Measurements from ENCODE around the gene DHRS3.

DHRS3 gene

DNA sequence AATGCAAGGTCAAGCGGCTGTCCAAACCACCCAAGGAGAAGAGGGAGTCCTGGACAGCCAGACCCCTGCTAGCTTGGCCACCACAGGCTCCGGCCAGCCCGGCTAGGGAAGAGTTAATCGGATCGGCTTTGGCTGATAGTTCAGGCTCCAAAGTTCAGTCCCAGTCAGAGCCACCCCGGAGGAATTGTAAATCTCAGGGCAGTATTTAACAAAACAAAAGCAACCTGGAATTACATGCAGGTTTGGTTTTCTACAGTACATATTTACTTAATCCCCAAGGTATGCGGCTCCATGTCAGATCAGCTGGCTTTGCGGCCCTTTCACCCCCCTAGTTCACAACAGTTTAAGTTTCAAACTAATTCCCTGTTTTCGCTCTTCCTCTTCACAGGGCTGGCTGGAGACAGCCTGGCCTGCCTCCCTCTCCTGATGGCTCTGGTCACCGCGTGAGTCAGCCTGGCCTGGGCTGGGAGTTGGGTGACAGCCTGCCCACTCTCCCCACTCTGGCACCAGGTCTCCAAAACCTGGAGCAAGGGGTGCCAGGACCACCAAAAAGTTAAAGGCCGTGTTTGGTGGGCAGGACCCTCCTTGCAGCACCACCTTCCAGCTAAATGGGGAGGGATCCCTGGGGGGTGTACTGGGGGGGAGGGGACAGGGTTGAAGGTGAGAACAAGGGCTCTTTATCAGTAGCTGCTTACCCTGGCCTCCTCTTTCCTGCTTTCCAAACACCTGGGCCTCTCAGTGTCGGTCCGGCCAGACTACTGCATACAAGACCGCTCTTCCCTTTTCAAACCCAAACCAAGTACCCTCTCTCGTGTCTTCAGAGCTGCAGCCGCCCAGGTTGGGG lies 1.9 kb downstream of the DHRS3 start:
- no peak for DNase-seq

- no peak for DNase-seq
Measured at GRCh38 chr1:12615159-12615864, 2.7 kb downstream of the DHRS3 start.

DNA sequence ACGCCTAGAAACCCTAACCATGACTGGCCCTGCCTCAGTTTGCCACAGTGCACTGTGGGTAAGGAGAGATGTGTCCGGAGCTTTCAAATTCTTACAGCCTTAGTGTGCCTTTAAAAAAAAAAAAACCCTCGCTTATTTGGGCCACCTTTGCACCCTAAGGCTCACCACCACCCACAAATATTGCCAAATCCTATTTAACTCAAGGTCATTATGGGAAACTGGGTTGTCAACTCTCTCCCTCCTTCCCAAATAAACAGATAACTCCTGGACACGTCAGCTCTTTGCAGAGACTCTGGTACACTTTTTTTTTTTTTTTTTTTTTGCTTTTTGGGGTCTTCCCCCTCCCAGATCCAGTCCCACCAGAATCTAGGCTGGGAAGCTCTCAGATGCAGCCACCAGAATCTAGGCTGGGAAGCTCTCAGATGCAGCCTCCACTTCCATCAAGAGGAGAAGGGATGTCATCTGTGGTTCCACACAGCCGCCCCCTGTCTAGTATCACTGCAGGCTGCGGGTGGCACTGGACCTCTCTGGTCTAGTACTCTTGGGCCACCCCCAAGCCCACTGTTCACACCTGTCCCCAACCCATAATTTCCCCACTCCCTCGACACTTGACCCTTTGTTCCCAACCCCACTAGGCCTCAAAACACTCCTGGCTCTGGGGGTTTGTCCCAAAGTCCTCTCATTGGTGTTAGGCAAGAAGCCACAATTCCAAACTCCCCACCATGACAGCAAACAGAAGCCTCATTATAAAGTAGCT lies 3.4 kb downstream of the DHRS3 start:
- no peak for DNase-seq

DNA sequence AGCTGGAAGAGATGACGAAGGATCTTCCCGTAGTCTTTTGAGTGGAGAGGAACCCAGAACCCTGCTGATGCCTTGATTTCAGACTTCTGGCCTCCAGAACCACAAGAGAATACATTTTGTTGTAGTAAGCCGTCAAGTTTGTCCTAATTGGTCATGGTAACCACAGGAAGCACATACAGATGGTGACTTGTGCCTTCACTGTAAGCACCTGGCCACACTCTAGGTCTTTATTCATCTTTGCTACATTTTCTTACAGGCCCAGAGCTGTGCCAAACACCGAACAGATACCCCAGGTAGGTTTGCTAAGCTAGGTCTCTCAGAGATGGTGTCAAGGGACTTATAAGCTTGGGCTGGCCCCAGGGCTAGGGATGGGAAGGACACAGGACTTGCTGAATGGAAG lies 4.8 kb downstream of the DHRS3 start:
- no peak for DNase-seq

DNA sequence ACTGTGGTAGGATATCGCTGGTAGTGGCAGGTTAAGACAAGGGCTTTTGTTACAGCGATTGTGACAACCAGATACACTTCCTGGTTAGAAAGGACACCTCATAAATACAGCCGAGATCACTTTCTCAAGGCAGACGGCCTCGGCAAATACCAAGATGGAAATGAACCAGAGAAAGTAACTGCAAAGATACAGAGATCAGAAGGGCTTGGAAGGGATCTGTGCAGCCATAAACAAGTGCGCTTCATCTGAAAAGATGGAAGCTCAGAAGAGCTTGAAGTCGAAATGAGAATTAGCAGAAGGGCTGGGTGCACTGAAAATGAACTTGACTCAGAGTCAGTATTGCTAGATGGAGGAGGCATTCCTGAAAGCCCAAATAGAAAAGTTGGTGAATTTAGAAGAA lies 7.1 kb downstream of the DHRS3 start:
- DNase-seq = no peak

- DNase-seq = no peak
Measured at GRCh38 chr1:12610305-12610935, 7.6 kb downstream of the DHRS3 start.

DNA sequence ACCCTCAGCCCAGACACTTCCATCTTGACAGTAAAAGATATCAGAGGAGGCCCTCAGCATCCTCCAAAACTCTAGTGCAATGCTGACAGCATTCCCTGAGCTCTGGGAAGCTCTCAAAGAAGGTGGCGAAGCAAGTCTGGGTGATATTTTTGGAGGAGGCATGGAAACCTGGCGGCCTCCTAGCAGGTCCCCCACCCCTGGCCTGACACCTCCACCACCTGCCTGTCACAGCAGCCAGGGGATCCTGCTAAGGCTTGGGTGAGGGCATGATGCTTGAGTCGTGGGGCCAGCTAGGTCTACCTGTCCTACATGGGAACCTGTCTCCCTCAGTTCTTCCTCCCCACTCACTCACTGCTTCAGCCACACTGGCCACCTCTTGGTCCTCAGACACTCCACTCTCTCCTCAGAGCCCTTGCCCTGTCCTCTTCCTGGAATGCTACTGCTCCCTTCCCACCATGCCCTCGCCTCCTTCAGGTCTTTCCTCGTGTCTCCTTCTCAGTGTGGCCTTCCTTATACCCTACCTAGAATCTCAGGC lies 8.5 kb downstream of the DHRS3 start:
- no peak for DNase-seq

- DNase-seq = no peak
Measured at GRCh38 chr1:12608311-12608957, 9.6 kb downstream of the DHRS3 start.

GRCh38 chr1:12607263-12607662 lies 10.7 kb downstream of the DHRS3 start:
- DNase-seq = no peak

GRCh38 chr1:12604986-12605385 lies 13.0 kb downstream of the DHRS3 start:
- no peak for DNase-seq

- DNase-seq = no peak
Measured at GRCh38 chr1:12604114-12604874, 13.7 kb downstream of the DHRS3 start.

GRCh38 chr1:12603224-12603623 lies 14.8 kb downstream of the DHRS3 start:
- DNase-seq = no peak

DNA sequence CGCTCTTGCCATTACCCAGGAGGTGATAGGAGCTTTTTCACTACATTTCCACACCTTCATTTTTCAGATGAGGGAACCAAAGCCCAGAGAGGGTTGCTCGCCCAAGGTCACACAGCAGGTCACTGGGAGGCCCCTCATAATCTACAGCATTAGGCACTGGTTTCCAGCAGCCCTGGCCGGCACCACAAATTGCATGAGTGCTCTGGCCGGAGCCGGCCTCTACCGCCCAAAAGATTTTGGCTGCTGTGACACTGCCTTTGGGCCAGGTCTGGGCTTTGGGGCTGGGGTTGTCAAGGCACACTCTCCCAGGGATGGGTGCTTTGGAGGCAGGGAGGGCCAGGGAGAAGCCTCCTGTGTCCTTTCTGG lies 15.4 kb downstream of the DHRS3 start:
- DNase-seq = no peak

- no peak for DNase-seq
Measured at GRCh38 chr1:12601700-12602658, 16.0 kb downstream of the DHRS3 start.

GRCh38 chr1:12600880-12601633 lies 17.0 kb downstream of the DHRS3 start:
- no peak for DNase-seq

DNA sequence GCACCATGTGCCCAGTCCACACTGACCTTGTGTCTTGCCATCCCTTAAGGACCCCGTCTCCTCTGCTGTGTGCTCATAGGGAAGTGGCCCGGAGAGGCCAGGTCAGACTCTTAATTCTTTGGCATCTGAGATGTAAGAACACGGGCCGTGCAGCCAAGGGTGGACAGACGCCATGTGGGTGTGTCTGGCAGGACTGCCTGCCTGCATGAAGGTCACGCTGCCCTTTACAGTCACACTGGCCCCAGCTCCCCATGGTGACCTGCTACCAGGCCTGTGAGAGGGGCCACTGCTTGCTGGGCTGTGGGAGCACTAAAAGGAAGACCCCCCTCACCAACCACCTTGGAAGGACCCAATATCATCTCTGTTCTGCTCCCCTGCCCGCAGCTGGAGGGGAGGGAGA lies 17.7 kb downstream of the DHRS3 start:
- DNase-seq = no peak

DNA sequence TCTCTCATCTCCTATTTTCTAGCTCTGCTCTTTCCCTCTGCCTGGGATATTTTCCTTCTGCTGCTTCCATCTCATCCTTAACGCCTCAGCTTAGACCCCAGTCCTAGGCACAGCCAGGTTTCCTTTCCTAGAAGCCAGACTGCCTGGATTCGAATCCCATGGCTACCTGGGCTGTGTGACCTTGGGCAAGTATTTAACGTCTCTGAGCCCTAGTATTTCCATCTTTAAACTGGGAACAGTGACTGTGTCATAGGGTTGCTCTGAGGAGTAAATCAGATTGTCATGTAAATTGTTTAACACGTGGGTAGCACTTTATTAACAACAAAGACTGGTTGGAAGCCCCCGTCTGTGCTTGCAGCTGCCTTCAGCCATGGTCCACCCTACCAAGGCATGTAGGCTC lies 18.4 kb downstream of the DHRS3 start:
- DNase-seq = no peak

- no peak for DNase-seq
Measured at GRCh38 chr1:12598974-12599373, 19.0 kb downstream of the DHRS3 start.

GRCh38 chr1:12597792-12598191 lies 20.2 kb downstream of the DHRS3 start:
- no peak for DNase-seq
